ENCODE measurements around the gene ABCC3.

ABCC3 gene

GRCh38 chr17:50661795-50662391 is 27.2 kb downstream of the ABCC3 start:
- POLR2A ChIA-PET: no interaction called here
- TF ChIP-seq CTCF (IDR thresholded peaks at IDR 0.05; ENCODE audit: control extremely low read depth, extremely low read depth, low read depth, missing control alignments): no peak
- DNase-seq (ENCODE audit: extremely low spot score): no peak
- CTCF ChIA-PET: interaction anchor here (1.4 to 2.1 kb wide), 2 partner anchors 24 to 36 kb away, joined by 3 to 7 read pairs; no protein-coding TSS in a partner anchor

GRCh38 chr17:50662632-50663225 is 28.0 kb downstream of the ABCC3 start:
- ChIA-PET CTCF (interaction anchor here (1.4 kb wide), 1 partner anchor 25 kb away, joined by 3 read pairs; no protein-coding TSS in a partner anchor), POLR2A (no interaction called here)
- DNase-seq (ENCODE audit: extremely low spot score): no peak
- no peak for TF ChIP-seq CTCF (IDR thresholded peaks at IDR 0.05; ENCODE audit: control extremely low read depth, extremely low read depth, low read depth, missing control alignments)

- POLR2A ChIA-PET: no interaction called here
- CTCF ChIA-PET: no interaction called here
- TF ChIP-seq CTCF (IDR thresholded peaks at IDR 0.05; ENCODE audit: control extremely low read depth, extremely low read depth, low read depth, missing control alignments): no peak
- DNase-seq (ENCODE audit: extremely low spot score): no peak
Measured at GRCh38 chr17:50663812-50664374, 29.2 kb downstream of the ABCC3 start.

GRCh38 chr17:50664788-50665458 is 30.2 kb downstream of the ABCC3 start:
- DNase-seq (ENCODE audit: extremely low spot score): no peak
- ChIA-PET POLR2A (no interaction called here), CTCF (no interaction called here)
- TF ChIP-seq CTCF (IDR thresholded peaks at IDR 0.05; ENCODE audit: control extremely low read depth, extremely low read depth, low read depth, missing control alignments): no peak

GRCh38 chr17:50665838-50666237 is 31.2 kb downstream of the ABCC3 start:
- CTCF ChIA-PET: no interaction called here
- TF ChIP-seq CTCF (IDR thresholded peaks at IDR 0.05; ENCODE audit: control extremely low read depth, extremely low read depth, low read depth, missing control alignments): no peak
- POLR2A ChIA-PET: no interaction called here
- no peak for DNase-seq (ENCODE audit: extremely low spot score)

GRCh38 chr17:50666316-50666715 is 31.6 kb downstream of the ABCC3 start:
- TF ChIP-seq CTCF (IDR thresholded peaks at IDR 0.05; ENCODE audit: control extremely low read depth, extremely low read depth, low read depth, missing control alignments): no peak
- ChIA-PET POLR2A (no interaction called here), CTCF (interaction anchor here (1.1 kb wide), 1 partner anchor 10 kb away, joined by 3 read pairs; no protein-coding TSS in a partner anchor)
- no peak for DNase-seq (ENCODE audit: extremely low spot score)

Data from GM10248 (cell line).